CD1c-positive myeloid dendritic cell (primary cell): ENCODE results near the gene SDHB.

Experiments used
- DNase-seq: peaks from one replicate; pipeline ENCODE4 v3.0.0-alpha.2; 2016; ENCODE audit errors: extremely low spot score

SDHB gene

DNA sequence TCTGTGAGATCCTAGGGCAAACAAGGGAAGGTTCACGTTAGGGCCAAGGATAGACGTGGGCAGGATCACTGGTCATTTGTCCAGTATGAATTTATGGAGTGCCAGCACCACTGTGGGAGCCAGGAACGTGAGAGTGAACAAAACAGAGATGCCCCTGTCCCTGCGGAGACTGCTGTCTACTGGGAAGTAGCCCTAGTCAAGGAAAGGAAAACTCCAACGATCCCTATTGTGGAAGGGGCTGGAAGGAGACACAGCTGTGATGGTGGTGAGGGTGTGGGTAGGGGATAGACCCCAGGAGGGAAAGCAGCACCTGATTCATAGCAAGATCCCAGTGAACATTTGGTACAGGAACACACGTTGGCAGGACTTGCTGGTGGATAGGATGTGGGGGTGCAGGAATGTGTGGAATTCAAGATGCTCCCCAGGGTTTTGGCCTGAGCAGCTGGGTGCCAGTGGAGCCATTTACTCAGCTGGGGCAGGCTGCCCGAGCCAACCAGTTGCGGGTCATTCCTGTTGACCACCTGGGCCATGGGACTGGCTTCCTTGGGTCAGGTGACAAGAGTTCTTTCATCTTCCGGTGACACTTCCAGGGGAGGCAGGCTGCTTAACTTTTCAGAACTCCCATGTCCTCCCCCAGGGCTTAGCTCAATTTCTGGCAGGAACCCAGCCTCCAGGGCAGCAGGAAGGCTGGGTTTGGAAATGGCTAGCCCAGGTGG, 40.9 kb downstream of the SDHB start:
- no peak for DNase-seq

DNA sequence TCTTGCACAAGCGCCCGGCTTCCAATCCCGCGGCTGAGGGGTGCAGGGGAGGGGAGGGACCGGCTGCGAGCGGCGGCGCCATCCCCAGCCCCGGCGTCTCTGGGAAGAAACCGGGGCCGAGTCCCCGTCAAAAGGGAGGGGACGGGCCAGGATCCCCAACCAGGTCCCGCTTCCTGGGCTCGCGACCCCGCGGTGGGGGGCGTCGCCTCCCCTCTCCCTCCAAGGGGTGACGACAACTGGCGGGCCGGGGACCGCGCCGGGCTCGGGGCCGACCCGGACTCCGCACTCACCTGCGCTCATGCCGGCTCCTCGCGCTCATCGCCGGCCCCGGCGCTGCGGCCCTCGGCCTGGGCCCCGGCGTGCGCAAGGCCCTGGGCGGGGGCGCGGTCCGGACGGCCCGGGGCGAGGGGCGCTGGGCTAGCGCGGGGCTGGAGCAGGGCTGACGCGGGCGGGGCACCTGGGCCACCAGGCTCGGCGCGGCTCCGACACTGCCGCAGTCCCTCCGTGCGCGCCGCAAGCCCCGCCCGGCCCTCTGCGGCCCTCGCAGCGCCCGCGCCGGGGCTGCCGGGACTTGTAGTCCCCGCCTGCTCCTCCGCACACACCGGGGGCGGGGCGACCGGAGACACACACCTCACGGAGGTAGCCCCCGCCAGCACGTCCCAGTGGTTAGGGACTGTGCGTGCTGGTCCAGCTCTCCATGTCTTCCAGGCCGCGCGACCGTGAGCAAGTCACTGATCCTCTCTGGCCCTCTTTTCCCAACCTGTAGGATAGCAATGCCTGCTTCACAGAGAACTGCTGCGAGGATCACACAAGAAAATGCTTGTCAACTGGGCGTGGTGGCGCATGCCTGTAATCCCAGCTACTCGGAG, 42.2 kb downstream of the SDHB start, which contains the start of gene ATP13A2:
ATP13A2 (minus strand) TSS at position 490 of the 869 bp plus-strand sequence; CDS start at position 300, 190 bp downstream.
- peak; percentile 81 for DNase-seq

DNA sequence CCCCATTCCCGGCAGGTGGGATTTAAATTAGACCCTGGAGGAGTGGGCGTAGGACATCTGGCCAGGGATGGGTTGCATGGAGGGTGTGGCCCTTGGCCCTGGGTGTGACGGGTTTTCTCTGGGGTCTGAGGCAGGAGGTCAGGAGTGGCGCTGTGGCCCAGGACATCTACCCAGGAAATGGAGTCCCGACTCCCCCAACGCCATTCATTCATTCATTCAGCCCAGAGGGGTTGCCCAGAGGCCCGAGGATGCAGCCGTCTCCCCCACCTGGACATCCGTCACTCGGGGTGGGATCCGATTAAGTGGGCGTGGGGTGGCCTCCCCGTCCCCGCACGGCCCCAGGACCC, 42.8 kb downstream of the SDHB start:
- DNase-seq = no peak

GRCh38 chr1:17009706-17010105, 44.1 kb downstream of the SDHB start:
- peak; percentile 54 for DNase-seq

GRCh38 chr1:17008208-17008855, 45.5 kb downstream of the SDHB start:
- no peak for DNase-seq

DNA sequence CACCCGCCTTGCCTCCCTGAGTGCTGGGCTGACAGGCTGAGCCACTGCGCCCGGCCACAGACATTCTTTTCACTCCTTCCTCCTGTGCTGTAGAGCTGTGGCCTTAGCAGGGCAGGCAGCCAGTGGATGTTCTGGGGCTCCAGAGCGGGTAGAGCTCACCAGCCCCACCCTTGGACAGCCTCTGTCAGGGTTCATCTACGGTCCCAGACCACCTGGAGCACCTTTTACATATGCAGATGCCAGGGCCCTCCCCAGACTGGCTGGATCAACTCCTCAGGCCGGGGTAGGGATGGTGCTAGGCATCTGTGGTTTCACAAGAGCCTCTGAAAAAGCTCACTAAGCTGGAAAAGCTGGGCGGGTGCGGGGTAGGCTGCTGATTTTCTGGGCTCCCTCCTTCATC, 46.7 kb downstream of the SDHB start:
- no peak for DNase-seq

DNA sequence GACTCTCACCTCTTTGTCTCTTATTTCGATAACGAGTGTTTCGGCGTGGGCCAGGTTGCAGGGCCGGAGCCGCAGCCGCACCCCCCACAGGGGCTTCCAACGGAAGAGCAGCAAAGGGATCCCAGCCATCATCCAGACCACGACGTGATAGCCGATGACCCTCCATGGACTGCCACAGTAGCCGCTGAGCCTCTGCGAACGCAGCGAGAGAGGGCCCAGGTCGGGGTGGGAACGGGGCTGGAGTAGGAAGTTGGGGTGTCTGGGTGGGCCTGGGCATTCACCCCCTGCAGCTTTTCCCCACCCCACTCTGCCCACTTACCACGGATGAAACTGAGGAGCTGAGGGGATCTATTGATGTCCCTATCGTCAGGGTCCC, 48.5 kb downstream of the SDHB start:
- no peak for DNase-seq

DNA sequence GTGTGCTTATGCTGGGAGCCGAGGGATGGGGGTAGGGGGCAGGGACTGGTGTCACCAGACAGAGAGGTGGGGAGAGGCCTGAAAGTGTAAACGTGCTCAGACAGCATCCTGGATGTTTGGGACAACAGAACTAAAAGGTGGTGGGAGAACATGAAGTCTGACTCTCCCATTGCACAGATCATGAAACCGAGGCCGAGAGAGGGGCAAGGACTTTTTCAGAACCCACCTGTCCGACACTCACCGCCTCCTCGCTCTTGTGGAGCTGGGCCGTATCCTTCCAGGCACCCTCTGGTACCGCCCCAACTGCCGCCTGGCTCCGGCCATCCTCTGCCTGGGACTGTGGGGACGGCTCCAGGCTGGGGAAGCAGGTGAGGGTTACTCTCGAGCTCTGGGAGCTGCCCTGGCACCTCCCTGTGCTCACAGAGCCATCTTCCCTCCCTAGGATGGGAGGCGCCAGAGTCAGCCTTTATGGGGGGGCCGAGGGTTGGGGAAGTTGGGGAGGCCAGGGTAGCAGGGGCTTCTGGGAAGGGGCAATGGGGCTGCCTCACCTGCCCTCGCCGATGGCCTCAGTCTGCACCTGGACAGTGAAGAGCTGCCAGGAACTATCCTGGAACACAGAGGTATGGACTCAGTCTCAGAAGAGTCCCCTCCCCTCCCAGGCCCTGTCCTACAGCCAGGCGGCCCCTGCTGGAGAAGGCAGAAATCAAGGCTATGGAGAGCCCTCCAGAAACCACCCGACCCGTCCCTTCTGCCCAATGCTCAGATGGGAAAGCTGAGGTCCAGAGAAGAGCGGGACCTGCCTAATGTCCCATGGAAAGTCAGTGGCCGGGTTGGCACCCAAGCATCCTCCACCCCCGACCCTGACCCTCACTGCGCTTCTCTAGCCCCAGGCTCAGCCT, 49.1 kb downstream of the SDHB start:
- no peak for DNase-seq

- no peak for DNase-seq
Observed at GRCh38 chr1:17002524-17002902, 51.3 kb downstream of the SDHB start.

GRCh38 chr1:17001760-17002523, 51.9 kb downstream of the SDHB start:
- no peak for DNase-seq

DNA sequence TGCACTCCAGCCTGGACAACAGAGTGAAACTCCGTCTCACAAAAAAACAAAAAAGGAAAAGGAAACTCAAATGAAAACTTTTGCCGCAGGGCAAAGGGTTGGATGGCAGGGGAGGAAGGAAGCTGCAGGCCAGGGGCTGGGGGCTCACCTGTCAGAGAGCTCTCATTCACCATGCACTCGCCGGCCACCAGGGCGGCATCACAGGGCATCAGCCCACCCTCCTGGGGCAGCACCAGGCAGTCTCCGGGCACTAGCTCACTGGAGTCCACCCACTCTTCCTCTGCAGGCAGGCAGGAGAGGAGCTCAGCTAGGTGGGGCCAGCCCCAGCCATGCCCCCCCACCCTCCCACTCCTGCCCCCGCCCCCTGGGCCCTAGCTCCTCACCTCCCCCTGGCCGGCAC, 54.0 kb downstream of the SDHB start:
- no peak for DNase-seq

GRCh38 chr1:16998589-16998988, 55.2 kb downstream of the SDHB start:
- no peak for DNase-seq

GRCh38 chr1:16996845-16997244, 57.0 kb downstream of the SDHB start:
- DNase-seq = no peak

DNA sequence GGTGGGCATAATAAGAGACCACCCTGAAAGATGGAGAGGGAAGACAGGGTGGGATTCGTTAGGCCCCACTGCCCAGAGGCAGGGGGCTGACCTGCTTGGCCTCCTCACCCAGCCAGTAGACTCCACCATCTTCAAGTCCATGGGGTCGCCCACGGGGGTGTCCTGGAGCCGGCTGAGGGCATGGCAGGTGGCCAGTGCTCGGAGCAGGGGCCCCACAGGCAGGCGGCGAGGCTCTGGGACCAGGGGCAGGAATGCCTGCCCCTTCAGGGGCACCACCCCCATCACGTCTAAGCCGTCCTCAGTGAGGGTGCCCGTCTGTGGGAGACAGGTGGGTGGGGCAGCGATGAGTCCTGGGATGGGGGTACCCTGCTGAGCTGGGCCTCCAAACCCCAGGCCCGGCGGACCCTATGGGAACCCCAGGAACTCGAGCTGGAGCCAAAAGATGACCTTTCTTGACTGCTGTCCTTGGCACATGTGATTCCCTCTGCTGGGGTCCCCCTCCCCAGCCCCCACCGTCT, 60.3 kb downstream of the SDHB start:
- no peak for DNase-seq

DNA sequence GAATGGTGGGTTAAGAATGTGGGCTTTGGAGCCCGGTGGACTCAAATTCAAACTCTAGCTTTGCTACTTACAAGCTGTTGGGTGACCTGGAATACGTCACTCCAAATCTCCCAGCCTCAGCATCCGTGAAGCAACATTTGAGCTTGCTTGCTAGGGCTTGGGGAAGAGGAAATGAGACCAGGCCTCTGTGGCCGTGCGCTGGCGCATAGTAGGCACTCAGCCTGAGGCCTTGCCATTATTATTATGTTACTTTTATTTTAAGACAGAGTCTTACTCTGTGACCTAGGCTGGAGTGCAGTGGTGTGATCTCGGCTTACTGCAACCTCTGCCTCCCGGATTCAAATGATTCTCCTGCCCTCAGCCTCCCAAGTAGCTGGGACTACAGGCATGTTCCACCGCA, 61.2 kb downstream of the SDHB start:
- no peak for DNase-seq

GRCh38 chr1:16992102-16992501, 61.7 kb downstream of the SDHB start:
- no peak for DNase-seq

- no peak for DNase-seq
Observed at GRCh38 chr1:16991571-16991970, 62.3 kb downstream of the SDHB start.

GRCh38 chr1:16989676-16990391, 64.0 kb downstream of the SDHB start:
- DNase-seq = no peak

DNA sequence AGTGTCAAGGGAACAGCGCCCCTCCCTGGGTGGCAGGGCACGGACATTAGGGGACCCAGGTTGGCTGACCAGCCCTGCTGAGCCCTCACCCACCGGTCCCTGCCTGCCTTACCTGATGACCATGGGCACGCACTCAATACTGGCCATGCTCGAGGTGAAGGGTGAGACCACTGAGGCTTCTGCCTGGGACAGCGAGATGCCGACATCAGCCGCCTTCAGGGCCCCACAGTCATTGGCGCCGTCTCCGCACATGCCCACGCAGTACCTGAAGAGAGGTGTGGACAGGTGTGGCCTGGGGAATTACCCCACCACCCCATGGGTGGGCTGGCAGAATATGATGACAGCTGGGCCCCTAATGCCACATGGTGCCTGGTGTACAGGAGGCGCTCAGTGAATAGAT, 65.6 kb downstream of the SDHB start:
- no peak for DNase-seq

GRCh38 chr1:16986962-16987361, 66.9 kb downstream of the SDHB start:
- no peak for DNase-seq
